Nucleus accumbens (tissue), 56 donors: ENCODE measurements around the gene C1GALT1C1L.
"Not testable (repeated sequence)": the region's sequence is repeated elsewhere in the genome, so short reads cannot be mapped to it uniquely, and the experiment has no call there.

ENCODE experiments used
- DNase-seq, 56 donors: peaks; one replicate each; lab custom pipeline; 2025; lab: John Stamatoyannopoulos, UW

Gene C1GALT1C1L

GRCh38 chr2:43676322-43677050, at the start of gene C1GALT1C1L:
Gene C1GALT1C1L (minus strand): TSS chr2:43676429. CDS start chr2:43676322, 107 bp downstream.
- peak in 44 of 56 donors; percentile 1 to 62 (median 22) for DNase-seq

- DNase-seq: no peak
Measured at GRCh38 chr2:43725711-43726246, 49.5 kb upstream of the C1GALT1C1L start.

GRCh38 chr2:43724728-43725526, 48.7 kb upstream of the C1GALT1C1L start:
- no peak for DNase-seq

GRCh38 chr2:43718530-43719124, 42.4 kb upstream of the C1GALT1C1L start:
- no peak for DNase-seq

- DNase-seq: no peak
Measured at GRCh38 chr2:43717322-43717721, 41.1 kb upstream of the C1GALT1C1L start.

GRCh38 chr2:43715300-43716098, 39.3 kb upstream of the C1GALT1C1L start:
- no peak for DNase-seq

GRCh38 chr2:43714164-43714563, 37.9 kb upstream of the C1GALT1C1L start:
- DNase-seq: no peak

- no peak for DNase-seq
Measured at GRCh38 chr2:43710866-43711265, 34.6 kb upstream of the C1GALT1C1L start.

- no peak for DNase-seq
Measured at GRCh38 chr2:43708891-43709290, 32.7 kb upstream of the C1GALT1C1L start.

GRCh38 chr2:43708178-43708577, 31.9 kb upstream of the C1GALT1C1L start:
- DNase-seq: no peak

GRCh38 chr2:43707255-43708015, 31.2 kb upstream of the C1GALT1C1L start:
- DNase-seq: peak in 3 of 56 donors; percentile 0 to 5 (median 0)

- DNase-seq: no peak
Measured at GRCh38 chr2:43701111-43701510, 24.9 kb upstream of the C1GALT1C1L start.

- DNase-seq: no peak
Measured at GRCh38 chr2:43699761-43700160, 23.5 kb upstream of the C1GALT1C1L start.

- DNase-seq: not testable (repeated sequence)
Measured at GRCh38 chr2:43698140-43698539, 21.9 kb upstream of the C1GALT1C1L start.

- no peak for DNase-seq
Measured at GRCh38 chr2:43692428-43692994, 16.3 kb upstream of the C1GALT1C1L start.

GRCh38 chr2:43689999-43690398, 13.8 kb upstream of the C1GALT1C1L start:
- DNase-seq: no peak

- no peak for DNase-seq
Measured at GRCh38 chr2:43685357-43685756, 9.1 kb upstream of the C1GALT1C1L start.

GRCh38 chr2:43677783-43678182, 1.6 kb upstream of the C1GALT1C1L start:
- DNase-seq: not testable (repeated sequence)
